Lower lobe of right lung (tissue), 2 donors: ENCODE results near the gene COX4I2. TPM values are rescaled to one million over a fixed set of nuclear protein-coding genes. Genes with fewer than 3 reads are reported as not detected.
"Not testable (repeated sequence)": the region's sequence is repeated elsewhere in the genome, so short reads cannot be mapped to it uniquely, and the experiment has no call there.

Experiments
- ATAC-seq, 2 donors: fragments of 200-7000 bp; cut with Tn5 transposase; one replicate each; pipeline ENCODE4 v1.9.1; 2020 to 2022; ENCODE audit warnings: mild to moderate bottlenecking in 2 of 2, moderate library complexity in 2 of 2
- DNase-seq: peaks from one replicate; pipeline ENCODE4 v3.0.0-alpha.2; 2020
- H3K27ac ChIP-seq: fragments of 200-600 bp; one replicate; pipeline ENCODE4 v1.8.0; 2022
- H3K27me3 ChIP-seq: fragments of 200-600 bp; one replicate; pipeline ENCODE4 v1.8.0; 2022; ENCODE audit warnings: low read depth
- H3K36me3 ChIP-seq: fragments of 200-600 bp; one replicate; pipeline ENCODE4 v1.8.0; 2022; ENCODE audit warnings: mild to moderate bottlenecking
- H3K4me1 ChIP-seq: fragments of 200-600 bp; one replicate; pipeline ENCODE4 v1.8.0; 2022
- H3K4me3 ChIP-seq: fragments of 200-600 bp; one replicate; pipeline ENCODE4 v1.8.0; 2022; ENCODE audit warnings: mild to moderate bottlenecking
- H3K9me3 ChIP-seq: fragments of 200-600 bp; one replicate; pipeline ENCODE4 v1.8.0; 2022
- intact Hi-C: fragments of 100-400 bp; cut with DNase I; formaldehyde crosslinking; loops from one replicate; pipeline ENCODE4 v1.11.0; 2022
- total RNA-seq: library from RNA; stranded (reverse); fragmentation: NEBNext Ultra II Directional; extraction: Animal tissue kit (Norgen Biotek cat#: 25700); gene quantifications from one replicate; pipeline ENCODE4 v1.2.1, GENCODE V29; 2021
- TF ChIP-seq, protein P1 (sequence below): fragments of 200-600 bp; IDR thresholded peaks from one replicate; pipeline ENCODE4 v1.8.0; 2022; ENCODE audit warnings: antibody characterized with exemption, mild to moderate bottlenecking
- donor health status: DM: no; HTN: yes; CAD: no; lungs with severe emphysema.

Gene COX4I2
- total RNA-seq, 1 donor from 2014 or later, result 17.1 TPM

DNA sequence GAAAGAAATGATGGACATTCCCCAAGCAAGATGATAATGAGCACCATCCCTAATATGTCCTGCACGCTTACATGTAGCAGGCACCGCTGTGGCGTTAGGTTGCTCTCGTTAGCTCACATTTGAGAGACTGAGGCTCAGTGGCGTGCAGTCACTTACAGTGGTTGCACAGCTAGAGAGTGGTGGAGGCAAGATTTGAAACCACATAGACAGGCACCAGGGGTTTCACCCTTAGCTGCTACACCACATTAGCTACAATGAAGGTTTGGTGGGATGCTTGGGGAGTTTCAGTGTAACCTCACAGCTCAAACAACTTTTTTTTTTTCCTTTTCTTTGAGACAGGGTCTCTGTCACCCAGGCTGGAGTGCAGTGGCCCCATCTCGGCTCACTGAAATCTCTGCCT is 3.7 kb downstream of the COX4I2 start:
- no peak for DNase-seq
- H3K27me3 ChIP-seq, result no peaks in the 10 kb centered on the region
- no peaks in the 10 kb centered on the region for H3K9me3 ChIP-seq
- H3K4me3 ChIP-seq, result no peak overlapping the region
- H3K27ac ChIP-seq, result no peak overlapping the region
- no peaks in the 10 kb centered on the region for H3K4me1 ChIP-seq
- ATAC-seq, result no peak
- TF ChIP-seq, protein P1, sequence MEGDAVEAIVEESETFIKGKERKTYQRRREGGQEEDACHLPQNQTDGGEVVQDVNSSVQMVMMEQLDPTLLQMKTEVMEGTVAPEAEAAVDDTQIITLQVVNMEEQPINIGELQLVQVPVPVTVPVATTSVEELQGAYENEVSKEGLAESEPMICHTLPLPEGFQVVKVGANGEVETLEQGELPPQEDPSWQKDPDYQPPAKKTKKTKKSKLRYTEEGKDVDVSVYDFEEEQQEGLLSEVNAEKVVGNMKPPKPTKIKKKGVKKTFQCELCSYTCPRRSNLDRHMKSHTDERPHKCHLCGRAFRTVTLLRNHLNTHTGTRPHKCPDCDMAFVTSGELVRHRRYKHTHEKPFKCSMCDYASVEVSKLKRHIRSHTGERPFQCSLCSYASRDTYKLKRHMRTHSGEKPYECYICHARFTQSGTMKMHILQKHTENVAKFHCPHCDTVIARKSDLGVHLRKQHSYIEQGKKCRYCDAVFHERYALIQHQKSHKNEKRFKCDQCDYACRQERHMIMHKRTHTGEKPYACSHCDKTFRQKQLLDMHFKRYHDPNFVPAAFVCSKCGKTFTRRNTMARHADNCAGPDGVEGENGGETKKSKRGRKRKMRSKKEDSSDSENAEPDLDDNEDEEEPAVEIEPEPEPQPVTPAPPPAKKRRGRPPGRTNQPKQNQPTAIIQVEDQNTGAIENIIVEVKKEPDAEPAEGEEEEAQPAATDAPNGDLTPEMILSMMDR, result no peak
- H3K36me3 ChIP-seq, result no peaks in the 10 kb centered on the region
- intact Hi-C loops, result no loop called here

DNA sequence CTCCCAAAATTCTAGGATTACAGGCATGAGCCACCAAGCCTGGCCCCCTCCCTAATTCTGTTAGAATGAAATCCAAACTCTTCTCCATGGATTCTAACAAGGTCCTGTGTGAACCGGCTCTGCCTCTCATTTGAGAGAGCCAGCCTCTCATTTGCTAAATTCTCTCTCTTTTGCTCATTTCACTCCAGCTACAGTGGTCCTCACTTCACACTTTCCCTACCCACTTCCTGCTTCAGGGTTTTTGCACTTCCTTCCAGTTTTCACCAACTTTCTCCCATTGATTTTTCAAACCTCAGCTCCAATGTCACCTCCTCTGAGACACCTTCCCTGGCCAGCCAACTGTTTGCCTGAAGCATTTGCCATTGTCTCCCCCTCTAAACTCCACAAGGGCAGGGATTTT is 5.1 kb downstream of the COX4I2 start:
- Histone ChIP-seq H3K36me3 (no peaks in the 10 kb centered on the region), H3K27ac (no peak overlapping the region), H3K27me3 (no peaks in the 10 kb centered on the region), H3K4me1 (no peaks in the 10 kb centered on the region), H3K4me3 (no peak overlapping the region), H3K9me3 (no peaks in the 10 kb centered on the region)
- TF ChIP-seq, protein P1, result no peak
- ATAC-seq, result no peak
- intact Hi-C loops, result no loop called here
- DNase-seq, result no peak

DNA sequence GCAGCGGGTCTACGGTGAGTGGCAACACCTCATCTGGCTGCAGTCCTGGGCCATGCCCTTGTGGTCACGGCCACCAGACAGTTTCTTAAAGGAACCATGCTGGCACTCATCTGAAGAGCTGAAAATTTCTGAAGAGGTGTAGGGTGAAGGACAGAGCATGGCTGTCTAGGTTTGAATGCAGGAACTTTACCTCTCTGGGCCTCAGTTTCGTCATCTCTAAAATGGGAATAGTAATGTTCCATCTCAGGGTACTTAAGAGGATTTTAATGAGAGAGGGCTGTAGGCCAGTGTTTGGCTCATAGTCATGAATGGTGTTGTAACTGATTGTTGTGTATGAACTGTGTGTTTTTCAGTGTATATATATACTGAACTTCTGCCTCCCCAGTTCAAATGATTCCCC is 5.8 kb downstream of the COX4I2 start:
- no peak overlapping the region for H3K27ac ChIP-seq
- intact Hi-C loops, result no loop called here
- TF ChIP-seq, protein P1, result no peak

DNA sequence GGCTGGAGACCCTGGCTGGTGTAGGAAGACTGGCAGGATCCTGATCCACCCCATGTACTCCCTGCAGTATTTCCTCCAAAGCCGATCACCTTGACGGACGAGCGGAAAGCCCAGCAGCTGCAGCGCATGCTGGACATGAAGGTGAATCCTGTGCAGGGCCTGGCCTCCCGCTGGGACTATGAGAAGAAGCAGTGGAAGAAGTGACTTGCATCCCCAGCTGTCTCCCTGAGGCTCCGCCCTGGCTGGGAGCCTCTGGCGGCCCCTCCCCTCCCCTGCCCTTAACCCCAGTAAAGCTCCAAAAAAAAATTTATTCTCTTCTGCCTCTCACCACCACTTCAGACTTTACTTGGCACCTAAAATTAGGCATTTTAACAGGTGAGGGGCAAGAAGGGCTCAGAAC is 7.0 kb downstream of the COX4I2 start:
- H3K27me3 ChIP-seq, result no peaks in the 10 kb centered on the region
- DNase-seq (no peak), ATAC-seq (no peak)
- H3K4me1 ChIP-seq, result no peaks in the 10 kb centered on the region
- no peak overlapping the region for H3K4me3 ChIP-seq
- intact Hi-C loops, result no loop called here
- H3K9me3 ChIP-seq, result no peaks in the 10 kb centered on the region
- TF ChIP-seq, protein P1, result no peak
- no peak overlapping the region for H3K27ac ChIP-seq
- no peaks in the 10 kb centered on the region for H3K36me3 ChIP-seq

More for the DNA sequence above, 5.8 kb downstream of the COX4I2 start:
- H3K36me3 ChIP-seq, result no peaks in the 10 kb centered on the region
- DNase-seq, result no peak
- ATAC-seq, result no peak
- H3K27me3 ChIP-seq, result no peaks in the 10 kb centered on the region
- no peak overlapping the region for H3K4me3 ChIP-seq
- H3K9me3 ChIP-seq, result no peaks in the 10 kb centered on the region
- no peaks in the 10 kb centered on the region for H3K4me1 ChIP-seq

DNA sequence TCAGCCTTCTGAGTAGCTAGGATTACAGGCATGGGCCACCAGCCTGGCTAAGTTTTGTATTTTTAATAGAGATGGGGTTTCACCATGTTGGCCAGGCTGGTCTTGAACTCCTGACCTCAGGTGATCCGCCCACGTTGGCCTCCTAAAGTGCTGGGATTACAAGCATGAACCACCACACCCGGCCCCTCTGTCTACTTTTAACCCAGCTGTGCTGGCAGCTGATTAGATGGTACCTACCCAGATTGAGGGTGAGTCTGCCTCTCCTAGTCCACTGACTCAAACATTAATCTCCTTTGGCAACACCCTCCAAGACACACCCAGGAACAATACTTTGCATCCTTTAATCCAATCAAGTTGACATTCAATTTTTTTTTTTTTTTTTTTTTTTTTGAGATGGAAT is 10.4 kb downstream of the COX4I2 start:
- DNase-seq, H3K4me1 ChIP-seq, H3K36me3 ChIP-seq, H3K27me3 ChIP-seq, H3K4me3 ChIP-seq, H3K27ac ChIP-seq, ATAC-seq, H3K9me3 ChIP-seq, intact Hi-C loops: not testable (repeated sequence)

DNA sequence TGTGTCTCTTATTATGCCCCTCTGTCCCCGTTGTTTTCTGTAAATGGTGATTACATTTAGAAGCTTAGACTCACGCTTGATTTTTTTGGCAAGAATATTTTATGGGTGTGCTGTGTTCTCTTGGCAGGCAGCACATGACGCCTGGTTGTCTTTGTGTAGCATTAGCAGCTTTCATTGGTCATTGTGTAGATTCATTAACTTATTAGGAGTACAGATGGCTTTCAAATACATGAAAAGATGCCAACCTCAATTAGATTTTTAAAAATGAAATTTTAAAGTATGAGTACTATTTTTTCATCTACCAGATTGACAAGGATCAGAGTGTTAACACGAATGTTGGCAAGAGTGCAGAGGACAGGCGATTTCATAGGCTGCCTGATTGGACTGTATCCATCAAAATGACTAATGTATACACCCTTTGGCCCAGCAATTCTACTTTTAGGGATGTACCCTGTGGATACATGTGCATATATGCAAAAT is 15.2 kb downstream of the COX4I2 start:
- H3K4me3 ChIP-seq, result no peak overlapping the region
- intact Hi-C loops, result no loop called here
- H3K4me1 ChIP-seq, result no peaks in the 10 kb centered on the region
- no peak overlapping the region for H3K27ac ChIP-seq
- DNase-seq (no peak), ATAC-seq (no peak)
- H3K27me3 ChIP-seq, result no peaks in the 10 kb centered on the region
- TF ChIP-seq, protein P1, result no peak
- no peaks in the 10 kb centered on the region for H3K36me3 ChIP-seq
- H3K9me3 ChIP-seq, result no peaks in the 10 kb centered on the region
